IMR-90 (cell line): ENCODE data around the gene CAB39. TPM values are rescaled to one million over a fixed set of nuclear protein-coding genes. Genes with fewer than 3 reads are reported as not detected.

Experiments used
- ATAC-seq: fragments of 200-7000 bp; cut with Tn5 transposase; 2 replicates; pipeline ENCODE4 v1.9.1; 2020; ENCODE audit warnings: low read depth, mild to moderate bottlenecking, moderate library complexity
- BruUV-seq: library from RNA; stranded (reverse); fragments of 400-500 nt; replicated peaks from 2 replicates; lab custom pipeline; 2021; lab: Mats Ljungman, UMichigan
- CTCF ChIA-PET: fragments of 300-600 bp; formaldehyde crosslinking; extraction: SDS; loops from one replicate; lab custom pipeline; 2021; ENCODE audit warnings: antibody characterized with exemption; lab: Yijun Ruan, JAX
- POLR2A ChIA-PET: fragments of 300-600 bp; sonication (Branson Sonifier 250); formaldehyde crosslinking; loops from one replicate; lab custom pipeline; 2022; ENCODE audit warnings: antibody characterized with exemption; ENCODE audit not compliant: unreplicated experiment; lab: Charles Lee
- DNase-seq: peaks from one replicate; pipeline ENCODE4 v3.0.0; 2013
- H2AFZ ChIP-seq: replicated peaks from 2 replicates; pipeline ENCODE3; 2013; ENCODE audit warnings: low read length, mild to moderate bottlenecking; ENCODE audit not compliant: poor library complexity
- H2AK5ac ChIP-seq: 2 replicates; pipeline ENCODE4 v1.6.1; 2013; ENCODE audit warnings: low read depth, low read length, inconsistent platforms
- H2AK9ac ChIP-seq: replicated peaks from 2 replicates; pipeline ENCODE3; 2013; ENCODE audit warnings: mild to moderate bottlenecking, low read depth, low read length, moderate library complexity; ENCODE audit not compliant: poor library complexity
- H2BK120ac ChIP-seq: 2 replicates; pipeline ENCODE4 v1.6.1; 2013; ENCODE audit warnings: low read depth, low read length, inconsistent platforms
- H2BK15ac ChIP-seq: 3 replicates; pipeline ENCODE4 v1.6.1; 2013; ENCODE audit warnings: low read depth, low read length, inconsistent platforms
- H2BK20ac ChIP-seq: 2 replicates; pipeline ENCODE4 v1.6.1; 2013; ENCODE audit warnings: low read depth, mild to moderate bottlenecking, inconsistent platforms, low read length, moderate library complexity
- H2BK5ac ChIP-seq: 2 replicates; pipeline ENCODE4 v1.6.1; 2013; ENCODE audit warnings: mild to moderate bottlenecking, low read depth, low read length, inconsistent platforms; ENCODE audit not compliant: poor library complexity, severe bottlenecking
- H3K14ac ChIP-seq: replicated peaks from 2 replicates; pipeline ENCODE4 v1.6.1; 2013; ENCODE audit warnings: low read depth, low read length, inconsistent platforms
- H3K18ac ChIP-seq: 2 replicates; pipeline ENCODE4 v1.6.1; 2013; ENCODE audit warnings: low read depth, low read length, control low read depth
- H3K23ac ChIP-seq: 2 replicates; pipeline ENCODE4 v1.6.1; 2013; ENCODE audit warnings: low read depth, low read length, inconsistent platforms
- H3K27ac ChIP-seq: 2 replicates; pipeline ENCODE4 v1.5.1; 2013; ENCODE audit warnings: mild to moderate bottlenecking, control low read depth, low read length; ENCODE audit not compliant: insufficient read depth
- H3K27me3 ChIP-seq: 2 replicates; pipeline ENCODE4 v1.6.1; 2013; ENCODE audit warnings: low read length; ENCODE audit not compliant: control insufficient read depth, insufficient read depth
- H3K36me3 ChIP-seq: 2 replicates; pipeline ENCODE4 v1.6.1; 2013; ENCODE audit warnings: low read length, mixed read lengths; ENCODE audit not compliant: control insufficient read depth, insufficient read depth
- H3K4ac ChIP-seq: 2 replicates; pipeline ENCODE4 v1.6.1; 2013; ENCODE audit warnings: low read depth, low read length, inconsistent platforms
- H3K4me1 ChIP-seq: 2 replicates; pipeline ENCODE4 v1.6.1; 2013; ENCODE audit warnings: low read length, mixed read lengths; ENCODE audit not compliant: control insufficient read depth, insufficient read depth
- H3K4me2 ChIP-seq: 2 replicates; pipeline ENCODE4 v1.6.1; 2013; ENCODE audit warnings: low read depth, mild to moderate bottlenecking, control low read depth, low read length, moderate library complexity
- H3K4me3 ChIP-seq: 2 replicates; pipeline ENCODE4 v1.5.1; 2013; ENCODE audit warnings: low read depth, mild to moderate bottlenecking, control low read depth, low read length, moderate library complexity; ENCODE audit not compliant: insufficient read depth
- H3K56ac ChIP-seq: 2 replicates; pipeline ENCODE4 v1.6.1; 2013; ENCODE audit warnings: low read length, inconsistent platforms; ENCODE audit not compliant: insufficient read depth; ENCODE audit errors: extremely low read depth
- H3K79me1 ChIP-seq, 2 experiments: 2 replicates each; pipeline ENCODE4 v1.6.1; 2013; ENCODE audit warnings: low read length in 2 of 2, inconsistent platforms in 1 of 2, low read depth in 1 of 2
- H3K9ac ChIP-seq: 2 replicates; pipeline ENCODE4 v1.6.1; 2013; ENCODE audit warnings: low read depth, low read length, control low read depth
- H3K9me1 ChIP-seq: 2 replicates; pipeline ENCODE4 v1.6.1; 2013; ENCODE audit warnings: low read length, inconsistent platforms; ENCODE audit not compliant: insufficient read depth
- H3K9me3 ChIP-seq: 2 replicates; pipeline ENCODE4 v1.6.1; 2013; ENCODE audit warnings: low read length; ENCODE audit not compliant: control insufficient read depth, insufficient read depth
- H4K20me1 ChIP-seq: 2 replicates; pipeline ENCODE4 v1.6.1; 2013; ENCODE audit warnings: low read length, inconsistent platforms; ENCODE audit not compliant: insufficient read depth
- H4K5ac ChIP-seq: 2 replicates; pipeline ENCODE4 v1.6.1; 2013; ENCODE audit warnings: mild to moderate bottlenecking, low read depth, low read length, control low read depth
- H4K8ac ChIP-seq, 2 experiments: 2 replicates each; pipeline ENCODE4 v1.6.1; 2013; ENCODE audit warnings: low read depth in 2 of 2, low read length in 2 of 2, control low read depth in 1 of 2, inconsistent platforms in 1 of 2
- H4K91ac ChIP-seq: 2 replicates; pipeline ENCODE4 v1.6.1; 2013; ENCODE audit warnings: low read depth, low read length, inconsistent platforms; ENCODE audit not compliant: insufficient read depth
- ELK1 ChIP-seq: fragments of 150-350 bp; IDR thresholded peaks from 2 replicates; pipeline ENCODE4 v1.6.1; 2016; ENCODE audit warnings: low read depth, mild to moderate bottlenecking, low read length, moderate library complexity, borderline replicate concordance
- MAFK ChIP-seq: IDR thresholded peaks from 2 replicates; pipeline ENCODE4 v1.6.1; 2012; ENCODE audit warnings: low read depth, low read length, improper control_type of control experiment
- RCOR1 ChIP-seq: IDR thresholded peaks from 2 replicates; pipeline ENCODE4 v1.6.1; 2012; ENCODE audit warnings: mild to moderate bottlenecking, low read length, improper control_type of control experiment; ENCODE audit not compliant: insufficient replicate concordance
- RFX5 ChIP-seq: IDR thresholded peaks from 2 replicates; pipeline ENCODE4 v1.8.0; 2012; ENCODE audit warnings: low read depth, mild to moderate bottlenecking, low read length, moderate library complexity
- USF2 ChIP-seq: fragments of 150-350 bp; IDR thresholded peaks from 2 replicates; pipeline ENCODE4 v1.6.1; 2017; ENCODE audit warnings: mild to moderate bottlenecking, antibody characterized with exemption, low read length, low read depth
- WGBS, 2 experiments: methylation state at CpG; one replicate each; pipeline versions ENCODE4 v1.1.5 to v1.1.7; 2013; ENCODE audit warnings: missing lambda C conversion rate in 2 of 2; ENCODE audit not compliant: insufficient read length in 1 of 2; ENCODE audit errors: extremely low coverage in 2 of 2; 5-methylcytosine and 5-hydroxymethylcytosine counted together
- dilution Hi-C: fragments of 300-500 bp; cut with HindIII; formaldehyde crosslinking; loops from one replicate; pipeline ENCODE4 v1.14.3; 2018; ENCODE audit warnings: low sequenced_read_pairs; ENCODE audit not compliant: unreplicated experiment
- in situ Hi-C: fragments of 300-500 bp; cut with MboI; formaldehyde crosslinking; loops from 3 replicates; pipeline ENCODE4 v1.14.3; 2019; ENCODE audit warnings: low sequenced_read_pairs, inconsistent platforms, mixed read lengths
- intact Hi-C: fragments of 100-400 bp; cut with micrococcal nuclease; formaldehyde crosslinking; loops from 2 replicates; pipeline ENCODE4 v1.10.0; 2022
- polyA plus RNA-seq, 3 experiments: library from polyadenylated mRNA; depleted of rRNA; stranded (reverse); fragments of >200 nt; gene quantifications; 2 replicates each; pipeline ENCODE4 v1.2.3, GENCODE V29; 2012; ENCODE audit warnings: low replicate concordance in 1 of 3
- total RNA-seq: library from RNA; depleted of rRNA; stranded (reverse); fragments of >200 nt; gene quantifications from 2 replicates; pipeline ENCODE4 v1.2.3, GENCODE V29; 2012

Gene CAB39
- total and polyA plus RNA-seq, 2 of the 4 experiments (the other 2 are of a cell fraction) = 38.2 to 71.7 TPM

GRCh38 chr2:230816735-230817134 is 104.1 kb downstream of the CAB39 start:
- Histone ChIP-seq H3K9me3 (no peaks in the 10 kb centered on the region), H2BK120ac (no peak overlapping the region), H3K18ac (no peak overlapping the region), H2BK15ac (no peak overlapping the region), H2AK5ac (no peak overlapping the region), H4K8ac (no peak overlapping the region), H3K4me2 (no peak overlapping the region), H3K9ac (no peak overlapping the region), H3K79me1 (peaks cover 25 to 33% of the 10 kb centered on the region in 2 experiments), H3K4ac (no peak overlapping the region), H3K4me3 (no peak overlapping the region), H2AFZ (no peak overlapping the region), H3K27me3 (no peaks in the 10 kb centered on the region), H2BK5ac (no peak overlapping the region), H4K91ac (no peak overlapping the region), H3K23ac (no peak overlapping the region), H3K27ac (no peak overlapping the region), H3K14ac (no peak overlapping the region), H2AK9ac (no peak overlapping the region), H3K4me1 (peaks cover 2% of the 10 kb centered on the region; the same call in 1 of the 2 replicates), H3K56ac (no peak overlapping the region), H3K36me3 (peaks cover 35% of the 10 kb centered on the region), H4K5ac (no peak overlapping the region), H2BK20ac (no peak overlapping the region), H4K20me1 (0 out of 2 replicates have a peak, but pooled peaks cover 5% of the 10 kb centered on the region), H3K9me1 (no peaks in the 10 kb centered on the region)
- POLR2A ChIA-PET = interaction anchor here (0.8 kb wide), 1 partner anchor 103 kb away, joined by 4 read pairs; no protein-coding TSS in a partner anchor
- in situ Hi-C loops = loop anchor here (25.0 kb wide), 3 partner anchors 404 to 804 kb away; partner anchors contain the start of genes SP100 and SP110
- BruUV-seq = no TSS peak
- CTCF ChIA-PET = no interaction called here
- no peak for TF ChIP-seq ELK1
- TF ChIP-seq USF2 = no peak
- TF ChIP-seq RCOR1 = no peak
- TF ChIP-seq MAFK = no peak
- no peak for TF ChIP-seq RFX5
- dilution Hi-C loops = no loop called here
- ATAC-seq (no peak), DNase-seq (no peak)
- 86% methylated on average over 6 of the region's 7 CpGs; no CpG with 5 or more reads in 1 of the 2 experiments for WGBS, 2 experiments
- intact Hi-C loops = no loop called here
